ENCODE data around the gene PCNX2.

PCNX2 gene

DNA sequence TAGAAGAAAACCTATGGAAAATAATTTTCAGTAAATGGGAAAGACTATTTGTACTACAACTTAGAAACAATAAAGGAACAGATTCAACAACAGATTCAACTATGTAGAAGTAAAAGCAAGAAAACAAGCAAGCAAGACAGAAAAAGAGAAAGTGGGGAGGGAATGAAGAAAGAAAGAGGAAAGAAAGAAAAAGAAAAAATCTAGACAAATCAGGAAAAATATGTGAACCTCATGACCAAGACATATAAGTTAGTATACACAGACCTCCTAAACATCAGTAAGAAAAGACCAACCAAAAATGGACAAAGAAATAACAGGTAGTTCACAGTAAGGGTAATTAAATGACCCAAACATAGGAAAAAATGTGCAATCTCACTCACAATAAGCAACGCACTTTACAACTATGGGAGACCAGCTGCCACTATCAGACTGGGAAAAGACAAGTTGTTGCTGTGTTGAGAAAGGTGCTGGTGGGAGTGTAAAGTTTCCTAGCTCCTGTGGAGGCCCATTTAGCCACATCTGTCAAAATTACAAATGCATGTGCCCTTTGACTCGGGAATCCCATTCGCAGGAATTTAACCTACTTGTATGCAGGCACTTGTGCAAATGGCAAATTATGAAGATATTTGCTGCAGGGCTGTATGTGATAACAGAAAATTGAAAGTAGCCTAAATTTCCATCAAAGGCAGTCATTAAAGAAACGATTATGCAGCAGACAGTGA lies 18.1 kb upstream of the PCNX2 start:
- no peak overlapping the region for H3K4me3 ChIP-seq (ENCODE audit: low read depth, low read length)
- TF ChIP-seq, protein P1, sequence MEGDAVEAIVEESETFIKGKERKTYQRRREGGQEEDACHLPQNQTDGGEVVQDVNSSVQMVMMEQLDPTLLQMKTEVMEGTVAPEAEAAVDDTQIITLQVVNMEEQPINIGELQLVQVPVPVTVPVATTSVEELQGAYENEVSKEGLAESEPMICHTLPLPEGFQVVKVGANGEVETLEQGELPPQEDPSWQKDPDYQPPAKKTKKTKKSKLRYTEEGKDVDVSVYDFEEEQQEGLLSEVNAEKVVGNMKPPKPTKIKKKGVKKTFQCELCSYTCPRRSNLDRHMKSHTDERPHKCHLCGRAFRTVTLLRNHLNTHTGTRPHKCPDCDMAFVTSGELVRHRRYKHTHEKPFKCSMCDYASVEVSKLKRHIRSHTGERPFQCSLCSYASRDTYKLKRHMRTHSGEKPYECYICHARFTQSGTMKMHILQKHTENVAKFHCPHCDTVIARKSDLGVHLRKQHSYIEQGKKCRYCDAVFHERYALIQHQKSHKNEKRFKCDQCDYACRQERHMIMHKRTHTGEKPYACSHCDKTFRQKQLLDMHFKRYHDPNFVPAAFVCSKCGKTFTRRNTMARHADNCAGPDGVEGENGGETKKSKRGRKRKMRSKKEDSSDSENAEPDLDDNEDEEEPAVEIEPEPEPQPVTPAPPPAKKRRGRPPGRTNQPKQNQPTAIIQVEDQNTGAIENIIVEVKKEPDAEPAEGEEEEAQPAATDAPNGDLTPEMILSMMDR (IDR thresholded peaks at IDR 0.05; ENCODE audit: low read depth, low read length, missing control alignments), result no peak
- H3K27me3 ChIP-seq (replicated peaks), result peaks cover 2% of the 10 kb centered on the region
- no peak for DNase-seq
- in situ Hi-C loops (cut with HindIII; ENCODE audit: low pct_ligation_motif_present, low sequenced_read_pairs), result no loop called here
- H3K27ac ChIP-seq, result no peak overlapping the region
- no peaks in the 10 kb centered on the region for H3K36me3 ChIP-seq (replicated peaks)

DNA sequence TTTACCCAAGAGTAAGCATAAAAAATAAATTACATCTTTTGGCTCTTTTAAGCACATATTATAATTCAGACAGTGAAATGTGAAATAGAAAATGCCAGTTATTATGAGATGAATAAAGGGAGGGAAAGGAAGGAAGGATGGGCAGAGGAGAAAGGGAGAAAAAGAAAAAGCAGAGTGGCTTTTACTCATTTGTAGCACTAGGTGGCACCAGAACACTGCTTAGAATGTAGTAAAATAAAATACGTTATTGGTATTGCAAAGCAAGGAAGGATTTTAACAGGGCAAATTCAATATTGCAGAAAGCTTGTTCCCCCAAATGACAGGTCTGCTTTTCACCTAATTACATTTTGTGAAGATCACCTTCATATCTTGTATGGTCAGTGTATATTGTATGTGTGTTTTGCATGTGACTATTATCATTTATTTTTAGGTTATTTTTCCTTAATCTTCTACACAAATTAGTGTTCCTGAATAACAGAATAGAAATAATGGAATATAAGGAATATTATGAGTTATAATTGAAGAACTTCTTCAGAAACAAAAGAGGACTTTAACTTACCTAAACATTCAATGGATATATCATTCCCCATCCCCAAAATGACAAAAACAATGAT lies 9.1 kb upstream of the PCNX2 start:
- no peak overlapping the region for H3K4me3 ChIP-seq (ENCODE audit: low read depth, low read length)
- TF ChIP-seq, protein P1 (IDR thresholded peaks at IDR 0.05; ENCODE audit: low read depth, low read length, missing control alignments), result peak; percentile 68
- H3K27ac ChIP-seq, result no peak overlapping the region
- H3K27me3 ChIP-seq (replicated peaks), result no peaks in the 10 kb centered on the region
- DNase-seq, result peak; percentile 12
- H3K36me3 ChIP-seq (replicated peaks), result no peaks in the 10 kb centered on the region
- in situ Hi-C loops (cut with HindIII; ENCODE audit: low pct_ligation_motif_present, low sequenced_read_pairs), result no loop called here

DNA sequence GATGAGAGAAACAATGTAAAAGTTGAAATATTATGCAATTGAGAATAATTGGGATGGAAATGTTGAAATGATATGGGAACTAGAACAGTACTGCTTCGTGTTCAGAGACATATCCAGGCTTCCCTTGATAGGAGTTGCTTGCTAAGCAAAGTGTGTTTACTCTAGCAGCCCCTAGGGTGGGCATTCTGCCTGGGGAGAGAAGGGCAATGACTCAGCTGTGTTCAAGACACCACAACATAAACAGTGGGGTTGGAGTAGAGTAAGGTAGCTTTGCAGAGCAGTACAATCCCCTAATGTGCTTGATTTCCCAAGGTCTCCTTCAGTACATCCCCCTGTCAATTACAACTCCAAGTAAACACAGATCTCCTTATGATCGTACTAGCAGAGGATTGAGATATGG lies 4.8 kb upstream of the PCNX2 start:
- TF ChIP-seq, protein P1 (IDR thresholded peaks at IDR 0.05; ENCODE audit: low read depth, low read length, missing control alignments), result no peak
- in situ Hi-C loops (cut with HindIII; ENCODE audit: low pct_ligation_motif_present, low sequenced_read_pairs), result no loop called here
- Histone ChIP-seq H3K36me3 (replicated peaks) (no peaks in the 10 kb centered on the region), H3K27ac (no peak overlapping the region), H3K27me3 (replicated peaks) (no peaks in the 10 kb centered on the region), H3K4me3 (ENCODE audit: low read depth, low read length) (no peak overlapping the region)
- no peak for DNase-seq

DNA sequence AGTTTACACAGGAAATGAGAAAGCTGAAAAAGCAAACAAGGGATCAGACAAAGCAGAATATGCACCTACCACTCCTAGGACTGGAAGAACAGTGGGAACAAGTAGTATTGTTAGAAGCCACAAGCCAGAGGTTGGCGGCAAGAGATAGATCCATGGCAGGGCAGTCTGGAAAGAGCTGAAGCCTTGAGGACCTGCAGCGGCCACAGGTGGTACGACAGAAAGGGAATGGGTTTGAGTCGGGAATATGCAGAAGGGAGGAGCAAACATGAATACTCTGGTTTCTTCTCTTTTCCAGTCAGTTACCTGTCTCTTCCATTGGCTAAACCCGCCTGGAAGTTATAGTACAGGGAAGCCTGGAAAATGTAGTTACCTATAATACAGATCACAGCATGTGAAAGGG lies 3.9 kb upstream of the PCNX2 start:
- TF ChIP-seq, protein P1 (IDR thresholded peaks at IDR 0.05; ENCODE audit: low read depth, low read length, missing control alignments), result no peak
- DNase-seq, result no peak
- Histone ChIP-seq H3K27ac (no peak overlapping the region), H3K4me3 (ENCODE audit: low read depth, low read length) (no peak overlapping the region), H3K36me3 (replicated peaks) (no peaks in the 10 kb centered on the region), H3K27me3 (replicated peaks) (no peaks in the 10 kb centered on the region)
- in situ Hi-C loops (cut with HindIII; ENCODE audit: low pct_ligation_motif_present, low sequenced_read_pairs), result no loop called here

DNA sequence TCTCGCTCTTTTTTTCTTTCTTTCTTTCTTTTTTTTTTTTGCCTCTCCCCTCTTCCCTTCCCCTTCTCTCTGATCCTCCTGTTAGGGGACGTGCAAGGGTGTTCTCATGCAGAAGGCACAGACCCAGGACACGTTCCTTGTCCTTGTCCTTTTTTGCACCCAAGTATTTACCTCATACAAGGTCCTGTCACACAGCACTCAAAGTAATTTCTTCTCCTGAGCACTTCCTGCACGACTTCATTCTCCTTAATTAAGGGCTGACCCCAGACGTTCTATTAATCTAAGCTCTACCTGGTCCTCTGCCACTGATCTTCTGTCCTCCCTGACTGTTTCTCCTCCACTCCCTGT lies 424 bp upstream of the PCNX2 start:
- H3K27me3 ChIP-seq (replicated peaks), result no peaks in the 10 kb centered on the region

More for the DNA sequence above, 424 bp upstream of the PCNX2 start:
- H3K27ac ChIP-seq, result no peak overlapping the region
- H3K36me3 ChIP-seq (replicated peaks), result no peaks in the 10 kb centered on the region
- in situ Hi-C loops (cut with HindIII; ENCODE audit: low pct_ligation_motif_present, low sequenced_read_pairs), result no loop called here
- peak overlapping the region; percentile 85 for H3K4me3 ChIP-seq (ENCODE audit: low read depth, low read length)
- TF ChIP-seq, protein P1 (IDR thresholded peaks at IDR 0.05; ENCODE audit: low read depth, low read length, missing control alignments), result no peak
- no peak for DNase-seq
